Keratinocyte (primary cell): ENCODE results near the gene OR3A3. TPM values are rescaled to one million over a fixed set of nuclear protein-coding genes. Genes with fewer than 3 reads are reported as not detected.

ENCODE experiments used
- DNase-seq: peaks from one replicate; pipeline ENCODE4 v3.0.0-alpha.2; 2011; ENCODE audit warnings: low read depth, missing footprints, low spot score
- FAIRE-seq: peaks from 2 replicates; lab custom pipeline; 2011; peaks lifted over from hg19 to GRCh38; lab: Jason Lieb, UNC
- H2AFZ ChIP-seq: 2 replicates; pipeline ENCODE4 v1.6.0; 2012; ENCODE audit warnings: low read length, control low read depth, inconsistent platforms; ENCODE audit not compliant: control insufficient read depth
- H3K27ac ChIP-seq: 2 replicates; pipeline ENCODE4 v1.5.1; 2011; ENCODE audit warnings: low read length; ENCODE audit not compliant: control insufficient read depth, insufficient read depth
- H3K27me3 ChIP-seq: 3 replicates; pipeline ENCODE4 v1.6.0; 2011; ENCODE audit warnings: low read length; ENCODE audit not compliant: control insufficient read depth, insufficient read depth; ENCODE audit errors: extremely low read depth
- H3K36me3 ChIP-seq, 2 experiments: 2 replicates in 1 of 2; 3 replicates in 1 of 2; pipeline ENCODE4 v1.5.1; 2011; ENCODE audit warnings: low read length in 2 of 2, mild to moderate bottlenecking in 1 of 2; ENCODE audit not compliant: control insufficient read depth in 2 of 2, insufficient read depth in 2 of 2; ENCODE audit errors: extremely low read depth in 1 of 2
- H3K4me1 ChIP-seq: 3 replicates; pipeline ENCODE4 v1.5.1; 2011; ENCODE audit warnings: low read length; ENCODE audit not compliant: control insufficient read depth, insufficient read depth; ENCODE audit errors: extremely low read depth
- H3K4me2 ChIP-seq: 3 replicates; pipeline ENCODE4 v1.6.0; 2011; ENCODE audit warnings: low read depth, low read length; ENCODE audit not compliant: control insufficient read depth, insufficient read depth; ENCODE audit errors: extremely low read depth
- H3K4me3 ChIP-seq, 3 experiments: fragments of 200-600 bp in 1 of 3; sonication (generic) in 1 of 3; 2 replicates in 2 of 3; 3 replicates in 1 of 3; pipeline ENCODE4 v1.5.1; 2011 to 2016; ENCODE audit warnings: low read length in 3 of 3, mild to moderate bottlenecking in 3 of 3, control low read depth in 2 of 3, inconsistent platforms in 1 of 3, low read depth in 1 of 3, mixed read lengths in 1 of 3, mixed run types in 1 of 3, moderate library complexity in 1 of 3; ENCODE audit not compliant: control insufficient read depth in 2 of 3, insufficient read depth in 2 of 3; ENCODE audit errors: extremely low read depth in 1 of 3
- H3K79me2 ChIP-seq: 2 replicates; pipeline ENCODE4 v1.6.0; 2012; ENCODE audit warnings: low read length; ENCODE audit not compliant: control insufficient read depth, insufficient read depth
- H3K9ac ChIP-seq: 3 replicates; pipeline ENCODE4 v1.6.0; 2011; ENCODE audit warnings: low read length; ENCODE audit not compliant: control insufficient read depth, insufficient read depth; ENCODE audit errors: extremely low read depth
- H3K9me1 ChIP-seq: 3 replicates; pipeline ENCODE4 v1.6.0; 2011; ENCODE audit warnings: low read length; ENCODE audit not compliant: control insufficient read depth, insufficient read depth; ENCODE audit errors: extremely low read depth
- H3K9me3 ChIP-seq: 2 replicates; pipeline ENCODE4 v1.5.1; 2012; ENCODE audit warnings: low read depth, low read length; ENCODE audit not compliant: control insufficient read depth
- H4K20me1 ChIP-seq: 3 replicates; pipeline ENCODE4 v1.6.0; 2011; ENCODE audit warnings: low read length; ENCODE audit not compliant: control insufficient read depth, insufficient read depth; ENCODE audit errors: extremely low read depth
- EZH2 ChIP-seq: IDR thresholded peaks from one replicate; pipeline ENCODE4 v1.6.1; 2012; ENCODE audit warnings: inconsistent platforms, mild to moderate bottlenecking, low read length, moderate library complexity
- dilution Hi-C: fragments of 300-500 bp; cut with MboI; formaldehyde crosslinking; loops from one replicate; pipeline ENCODE4 v1.7.0; 2020; ENCODE audit warnings: low sequenced_read_pairs; ENCODE audit not compliant: extremely low pct_ligation_motif_present
- polyA plus RNA-seq, 5 experiments: library from polyadenylated mRNA; depleted of rRNA in 3 of 5; stranded (reverse) in 3 of 5; stranded (forward) in 1 of 5; unstranded in 1 of 5; fragments of >200 nt; gene quantifications; 1 replicate in 1 of 5; 2 replicates in 3 of 5; 3 replicates in 1 of 5; pipeline versions ENCODE4 v1.2.1 to v1.2.3, GENCODE V29; 2011 to 2012; ENCODE audit warnings: missing spikeins in 2 of 5, low read depth in 1 of 5, low replicate concordance in 1 of 5
- TF ChIP-seq, protein P1 (sequence below), 3 experiments: IDR thresholded peaks in 1 of 3; conservative IDR thresholded peaks in 1 of 3; optimal IDR thresholded peaks in 1 of 3; 2 replicates in 2 of 3; 3 replicates in 1 of 3; pipeline versions ENCODE3 to v1.5.1; 2011; ENCODE audit warnings: low read length in 3 of 3, mild to moderate bottlenecking in 3 of 3, moderate library complexity in 2 of 3, control low read depth in 1 of 3, inconsistent platforms in 1 of 3; ENCODE audit not compliant: insufficient read depth in 2 of 3; ENCODE audit errors: extremely low read depth in 1 of 3

OR3A3 gene
- polyA plus RNA-seq, 1 donor (not counting 4 experiments of a cell fraction or from before 2014, with no cell fraction given): not detected

- FAIRE-seq: peak; percentile 43
- no peaks in the 10 kb centered on the region for H3K27me3 ChIP-seq
- no peak within 1 kb of the TSS for H3K27ac ChIP-seq
- no peak within 1 kb of the TSS for H2AFZ ChIP-seq
- H3K4me1 ChIP-seq: no peaks in the 10 kb centered on the region
- TF ChIP-seq, protein P1, sequence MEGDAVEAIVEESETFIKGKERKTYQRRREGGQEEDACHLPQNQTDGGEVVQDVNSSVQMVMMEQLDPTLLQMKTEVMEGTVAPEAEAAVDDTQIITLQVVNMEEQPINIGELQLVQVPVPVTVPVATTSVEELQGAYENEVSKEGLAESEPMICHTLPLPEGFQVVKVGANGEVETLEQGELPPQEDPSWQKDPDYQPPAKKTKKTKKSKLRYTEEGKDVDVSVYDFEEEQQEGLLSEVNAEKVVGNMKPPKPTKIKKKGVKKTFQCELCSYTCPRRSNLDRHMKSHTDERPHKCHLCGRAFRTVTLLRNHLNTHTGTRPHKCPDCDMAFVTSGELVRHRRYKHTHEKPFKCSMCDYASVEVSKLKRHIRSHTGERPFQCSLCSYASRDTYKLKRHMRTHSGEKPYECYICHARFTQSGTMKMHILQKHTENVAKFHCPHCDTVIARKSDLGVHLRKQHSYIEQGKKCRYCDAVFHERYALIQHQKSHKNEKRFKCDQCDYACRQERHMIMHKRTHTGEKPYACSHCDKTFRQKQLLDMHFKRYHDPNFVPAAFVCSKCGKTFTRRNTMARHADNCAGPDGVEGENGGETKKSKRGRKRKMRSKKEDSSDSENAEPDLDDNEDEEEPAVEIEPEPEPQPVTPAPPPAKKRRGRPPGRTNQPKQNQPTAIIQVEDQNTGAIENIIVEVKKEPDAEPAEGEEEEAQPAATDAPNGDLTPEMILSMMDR (optimal IDR thresholded peaks at IDR 0.05 in 1 of 3, IDR thresholded peaks at IDR 0.05 in 1 of 3, conservative IDR thresholded peaks at IDR 0.05 in 1 of 3; ENCODE audit: extremely low read depth in 1 of 3, insufficient read depth in 2 of 3, low read length in 3 of 3): no peak
- TF ChIP-seq EZH2: no peak
- no peaks in the 10 kb centered on the region for H3K9me1 ChIP-seq
- no peaks in the 10 kb centered on the region for H3K79me2 ChIP-seq
- dilution Hi-C loops: no loop called here
- no peak within 1 kb of the TSS for H3K9ac ChIP-seq
- DNase-seq: no peak
- no peak within 1 kb of the TSS for H3K4me3 ChIP-seq
- H4K20me1 ChIP-seq: no peaks in the 10 kb centered on the region
- H3K9me3 ChIP-seq: no peaks in the 10 kb centered on the region
- no peak within 1 kb of the TSS for H3K4me2 ChIP-seq
- H3K36me3 ChIP-seq: no peaks in the 10 kb centered on the region
These were observed 22.6 kb downstream of the OR3A3 start, which contains the start of gene OR1E2 for GRCh38 chr17:3433741-3434140. OR1E2 (minus strand) TSS chr17:3433841; CDS start chr17:3433841, 0 bp downstream.

- TF ChIP-seq EZH2: no peak
- TF ChIP-seq, protein P1 (optimal IDR thresholded peaks at IDR 0.05 in 1 of 3, IDR thresholded peaks at IDR 0.05 in 1 of 3, conservative IDR thresholded peaks at IDR 0.05 in 1 of 3; ENCODE audit: extremely low read depth in 1 of 3, insufficient read depth in 2 of 3, low read length in 3 of 3): no peak
- Histone ChIP-seq H3K9me3 (no peaks in the 10 kb centered on the region), H3K9me1 (no peaks in the 10 kb centered on the region), H3K27me3 (no peaks in the 10 kb centered on the region), H3K9ac (no peak overlapping the region), H3K4me1 (no peaks in the 10 kb centered on the region), H3K36me3 (no peaks in the 10 kb centered on the region), H3K4me3 (no peak overlapping the region), H3K4me2 (no peak overlapping the region), H2AFZ (no peak overlapping the region), H4K20me1 (no peaks in the 10 kb centered on the region), H3K79me2 (no peaks in the 10 kb centered on the region), H3K27ac (no peak overlapping the region)
- no peak for DNase-seq
- FAIRE-seq: no peak
- dilution Hi-C loops: no loop called here
These were observed 27.2 kb downstream of the OR3A3 start for GRCh38 chr17:3438368-3438767.
